ENCODE data around the gene PHLDB2.

Gene PHLDB2

DNA sequence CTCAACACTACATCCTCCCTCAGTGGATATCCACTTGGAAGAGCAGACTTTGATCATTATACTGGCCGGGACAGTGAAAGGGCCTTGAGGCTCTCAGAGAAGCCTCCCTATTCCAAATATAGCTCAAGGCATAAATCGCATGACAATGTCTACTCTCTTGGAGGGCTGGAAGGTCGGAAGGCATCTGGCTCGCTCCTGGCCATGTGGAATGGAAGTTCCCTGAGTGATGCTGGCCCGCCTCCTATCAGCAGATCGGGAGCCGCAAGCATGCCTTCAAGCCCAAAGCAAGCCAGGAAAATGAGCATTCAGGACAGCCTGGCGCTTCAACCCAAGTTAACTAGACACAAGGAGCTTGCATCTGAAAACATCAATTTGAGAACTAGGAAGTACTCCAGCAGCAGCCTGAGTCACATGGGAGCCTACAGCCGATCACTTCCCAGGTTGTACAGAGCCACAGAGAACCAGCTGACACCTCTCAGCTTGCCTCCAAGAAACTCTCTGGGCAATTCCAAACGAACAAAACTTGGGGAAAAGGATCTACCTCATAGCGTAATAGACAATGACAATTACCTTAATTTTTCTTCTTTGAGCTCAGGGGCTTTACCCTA is 25.4 kb downstream of the PHLDB2 start:
- DNase-seq: no peak

DNA sequence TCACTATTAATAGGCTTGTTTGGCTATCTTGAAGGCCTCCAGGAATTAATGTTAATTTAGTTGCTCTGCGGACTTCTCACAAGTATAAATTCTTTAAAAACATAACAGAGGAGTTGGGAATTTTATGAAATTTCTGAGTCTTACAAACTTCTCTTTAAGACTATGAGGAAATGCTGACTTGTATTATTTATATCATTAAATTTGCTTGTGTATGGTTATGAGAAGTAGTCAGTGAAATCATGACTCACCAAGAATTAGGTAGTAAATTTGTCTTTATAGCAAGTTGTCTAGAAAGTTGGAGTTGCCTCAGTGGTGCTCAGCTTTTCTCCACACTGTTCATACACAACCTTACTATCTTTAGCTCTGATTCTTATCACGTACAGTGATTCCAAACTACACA is 26.5 kb downstream of the PHLDB2 start:
- no peak for DNase-seq

DNA sequence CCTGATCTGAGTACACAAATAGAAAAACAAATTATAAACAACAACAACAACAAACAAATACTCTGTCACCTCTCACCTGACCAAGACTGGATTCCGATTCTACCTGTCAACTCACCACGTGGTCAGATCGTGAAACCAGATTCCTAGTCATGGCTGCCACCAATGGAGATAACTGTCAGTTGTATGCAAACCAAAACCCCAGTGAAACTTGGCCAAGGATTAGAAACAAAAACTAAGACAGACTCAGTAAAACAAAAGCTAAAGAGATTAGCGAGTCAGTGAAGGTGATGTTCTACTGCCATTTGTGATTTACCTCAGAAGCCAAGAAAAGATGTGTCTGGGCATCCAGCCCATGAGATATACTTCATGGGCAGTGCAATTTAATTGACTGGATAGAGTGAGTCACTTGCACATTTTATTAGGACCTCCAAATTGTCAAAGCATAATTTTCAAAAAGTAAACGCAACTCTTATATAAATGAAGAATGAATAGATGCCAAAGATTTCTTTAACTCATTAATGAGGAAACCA is 31.1 kb downstream of the PHLDB2 start:
- DNase-seq: no peak

DNA sequence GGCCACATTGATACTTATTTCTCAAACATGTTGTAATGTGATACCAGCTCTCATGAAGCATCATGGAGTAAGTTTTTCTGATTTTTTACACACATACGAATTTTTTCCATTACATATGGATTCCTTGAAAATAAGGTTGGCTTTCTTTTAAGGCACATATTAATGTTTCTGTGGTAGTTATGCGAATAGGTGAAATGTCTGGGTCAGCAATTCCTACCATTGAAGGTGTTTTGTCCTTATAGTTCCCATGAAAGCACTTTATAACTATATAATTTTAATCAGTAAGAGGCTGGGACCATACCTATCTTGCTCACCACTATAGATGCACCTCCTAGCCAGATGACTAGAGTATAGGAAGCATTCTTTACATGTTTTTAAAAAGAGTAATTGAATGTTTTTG is 33.0 kb downstream of the PHLDB2 start:
- DNase-seq: no peak

DNA sequence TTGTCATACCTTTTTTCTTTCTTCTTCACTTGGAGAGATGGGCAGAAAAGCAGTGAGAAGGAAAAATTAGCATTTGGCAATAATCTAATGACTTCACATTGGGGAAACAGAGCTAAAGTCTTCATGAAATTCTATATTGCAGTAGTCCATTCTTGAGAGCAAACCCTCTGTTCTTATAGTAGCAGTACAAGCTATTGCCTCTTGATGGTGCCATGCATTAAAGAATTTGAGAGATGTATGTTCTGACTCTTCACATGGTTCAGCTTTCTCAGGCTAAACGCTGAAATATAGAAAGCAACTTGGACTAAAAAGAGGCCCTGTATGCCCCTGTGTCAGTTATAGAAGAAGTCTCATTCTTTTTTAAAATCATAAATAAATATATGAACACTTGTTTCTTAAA is 36.0 kb downstream of the PHLDB2 start:
- no peak for DNase-seq

DNA sequence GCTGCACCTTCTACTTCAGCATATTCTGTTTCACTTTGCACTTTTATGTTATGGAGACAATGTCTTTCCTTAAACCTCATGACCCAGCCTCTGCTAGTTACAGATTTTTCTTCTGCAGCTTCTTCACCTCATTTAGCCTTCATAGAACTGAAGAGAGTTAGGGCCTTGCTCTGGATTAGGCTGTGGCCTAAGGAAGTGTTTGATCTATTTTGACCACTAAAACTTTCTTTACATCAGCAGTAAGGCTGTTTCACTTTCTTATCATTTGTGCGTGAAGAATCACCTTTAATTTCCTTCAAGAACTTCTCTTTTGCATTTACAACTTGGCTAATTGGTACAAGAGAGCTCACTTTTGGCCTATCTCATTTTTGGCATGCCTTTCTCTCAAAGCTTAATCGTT is 40.9 kb downstream of the PHLDB2 start:
- no peak for DNase-seq

DNA sequence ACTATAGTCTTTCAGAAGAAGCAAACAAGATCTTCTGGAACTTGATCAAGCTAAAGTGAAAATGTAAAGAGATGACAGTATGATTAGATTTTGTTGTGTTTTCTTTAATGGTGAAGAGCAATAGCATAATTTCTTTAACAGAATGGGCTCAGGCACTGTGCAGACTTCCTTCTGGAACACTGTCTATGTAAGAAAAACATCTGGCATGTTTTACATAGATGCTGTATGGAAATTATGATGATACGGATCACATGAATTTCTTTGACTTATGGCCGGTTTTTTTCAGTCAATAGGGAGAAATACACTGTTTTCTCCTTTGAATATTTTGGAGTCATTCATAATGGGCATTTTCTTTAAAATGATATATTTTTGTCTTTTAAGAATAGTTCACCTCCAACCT is 42.6 kb downstream of the PHLDB2 start:
- DNase-seq: no peak

DNA sequence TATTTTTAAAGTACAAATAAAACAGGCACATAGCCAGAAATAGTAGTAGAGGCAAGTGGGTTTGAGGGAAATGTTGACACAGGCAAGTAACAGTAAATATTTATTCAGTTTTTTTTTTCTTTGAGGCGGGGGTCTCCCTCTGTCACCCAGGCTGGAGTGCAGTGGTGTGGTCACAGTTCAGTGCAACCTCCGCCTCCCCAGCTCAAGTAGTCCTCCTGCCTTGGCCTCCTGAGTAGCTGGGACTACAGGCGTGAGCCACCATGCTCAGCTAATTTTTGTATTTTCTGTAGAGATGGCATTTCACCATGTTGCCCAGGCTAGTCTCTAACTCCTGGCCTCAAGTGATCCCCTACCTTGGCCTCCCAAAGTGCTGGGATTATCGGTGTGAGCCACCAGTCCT is 43.5 kb downstream of the PHLDB2 start:
- no peak for DNase-seq

DNA sequence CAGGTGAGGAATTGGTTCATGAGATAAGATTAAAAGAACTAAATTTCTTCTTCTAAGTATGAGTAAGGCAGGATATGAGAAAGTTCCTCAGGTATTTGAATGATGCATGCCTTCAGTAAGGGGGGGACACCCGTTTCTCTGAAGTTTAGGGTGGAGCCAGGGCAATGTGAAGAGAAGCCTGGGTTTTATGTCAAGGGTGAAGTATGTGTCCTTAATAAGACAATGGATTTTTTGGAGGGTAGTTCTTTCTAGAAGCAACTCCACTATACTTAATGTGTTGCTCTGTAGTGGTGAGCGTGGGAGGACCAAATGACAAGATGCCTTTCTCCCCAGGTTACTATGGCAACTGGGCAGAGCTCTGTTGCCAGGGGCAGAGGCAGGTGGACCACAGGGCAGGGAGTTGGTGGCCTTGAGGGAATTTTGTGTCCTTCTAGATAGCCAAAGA is 44.0 kb downstream of the PHLDB2 start:
- no peak for DNase-seq

DNA sequence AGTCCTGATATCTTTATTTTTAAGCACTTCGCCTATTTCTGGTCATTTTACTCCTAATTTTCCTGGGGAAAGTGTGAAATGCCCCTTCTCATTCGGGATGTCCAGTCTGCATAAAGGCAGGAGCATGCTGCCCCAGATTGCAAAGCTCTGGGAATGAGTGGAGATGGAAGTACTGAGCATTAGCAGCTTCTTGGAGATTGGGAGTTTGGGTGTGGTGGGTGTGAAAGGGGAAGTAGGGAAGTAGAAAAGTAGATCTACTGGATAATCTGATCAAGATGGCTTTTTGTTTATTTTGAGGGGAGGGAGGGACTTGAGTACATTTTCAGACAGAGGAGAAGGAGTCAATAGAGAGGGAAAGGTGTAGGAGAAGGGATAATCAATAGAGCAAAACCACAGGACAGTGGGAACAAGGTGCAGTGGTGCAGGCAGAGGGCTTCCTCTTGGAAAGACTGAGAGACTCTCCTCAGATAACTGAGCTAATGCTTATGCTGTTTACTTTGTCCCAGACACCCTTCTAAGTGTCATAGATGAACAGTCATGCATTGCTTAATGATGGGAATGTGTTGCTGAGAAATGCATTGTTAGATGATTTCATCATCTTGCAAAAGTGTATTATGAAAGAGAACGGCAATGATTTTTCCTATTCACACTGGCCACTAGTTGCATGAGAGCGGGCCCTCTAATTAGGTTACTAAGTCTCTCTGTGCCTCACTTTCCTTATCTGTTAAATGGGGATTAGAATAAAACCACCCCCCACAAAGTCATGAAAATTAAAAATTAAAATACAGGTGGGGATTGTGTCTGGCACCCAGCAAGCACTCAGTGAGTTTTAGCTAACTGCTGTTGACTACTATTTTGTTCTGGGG is 45.5 kb downstream of the PHLDB2 start:
- no peak for DNase-seq

DNA sequence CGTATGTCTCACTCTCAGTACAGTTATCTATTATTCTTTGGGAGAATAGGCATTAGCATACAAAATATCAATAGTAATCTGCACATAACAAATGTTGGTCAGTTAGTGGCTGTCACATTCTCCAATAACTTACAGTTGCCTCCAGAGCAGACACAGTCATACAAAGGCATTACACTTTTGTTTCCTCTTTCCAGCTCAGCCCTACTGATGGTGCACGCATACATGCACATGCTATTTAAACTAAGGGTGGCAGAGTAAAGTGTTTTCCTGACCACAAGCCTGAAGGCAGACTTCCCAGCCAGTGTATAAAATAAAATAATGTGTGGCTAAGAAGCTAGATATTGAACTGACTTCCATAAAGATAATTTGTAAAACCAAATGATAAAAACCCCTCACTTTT is 47.6 kb downstream of the PHLDB2 start:
- no peak for DNase-seq

DNA sequence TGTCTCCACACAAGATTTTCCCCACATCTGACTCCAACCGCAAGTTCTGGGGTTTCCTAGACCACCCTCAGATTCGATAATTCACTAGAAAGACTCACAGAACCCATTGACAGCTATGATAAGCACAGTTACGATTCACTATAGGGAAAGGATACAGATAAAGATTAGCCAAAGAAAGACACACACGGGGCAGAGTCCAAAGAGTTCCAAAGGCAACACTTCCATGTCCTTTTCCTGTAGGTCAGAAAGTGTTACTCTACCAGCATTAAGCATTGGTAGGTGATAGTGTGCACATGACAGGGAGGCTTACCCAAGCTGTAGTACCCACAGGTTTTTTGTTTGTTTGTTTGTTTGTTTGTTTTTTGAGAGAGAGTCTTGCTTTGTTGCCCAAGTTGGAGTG is 48.1 kb downstream of the PHLDB2 start:
- DNase-seq: no peak

DNA sequence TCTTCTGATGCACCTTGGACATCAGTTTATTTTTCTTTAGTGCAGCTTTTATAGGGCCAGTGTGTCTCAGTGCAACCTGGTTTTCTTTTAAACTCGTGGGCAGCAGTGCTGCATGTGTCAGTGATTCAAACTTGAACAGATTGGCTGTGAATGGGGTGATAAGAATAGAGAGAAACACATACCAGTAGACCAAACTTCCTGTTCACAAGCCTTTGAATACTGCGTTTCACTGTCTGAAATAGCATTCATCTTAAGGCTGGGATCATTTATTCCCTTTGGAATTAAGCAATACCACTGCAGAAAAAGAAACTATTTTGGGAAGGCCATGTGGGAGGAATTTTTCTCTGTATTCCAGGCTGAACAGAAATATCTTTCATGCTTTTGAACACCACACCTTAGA is 51.7 kb downstream of the PHLDB2 start:
- DNase-seq: no peak

DNA sequence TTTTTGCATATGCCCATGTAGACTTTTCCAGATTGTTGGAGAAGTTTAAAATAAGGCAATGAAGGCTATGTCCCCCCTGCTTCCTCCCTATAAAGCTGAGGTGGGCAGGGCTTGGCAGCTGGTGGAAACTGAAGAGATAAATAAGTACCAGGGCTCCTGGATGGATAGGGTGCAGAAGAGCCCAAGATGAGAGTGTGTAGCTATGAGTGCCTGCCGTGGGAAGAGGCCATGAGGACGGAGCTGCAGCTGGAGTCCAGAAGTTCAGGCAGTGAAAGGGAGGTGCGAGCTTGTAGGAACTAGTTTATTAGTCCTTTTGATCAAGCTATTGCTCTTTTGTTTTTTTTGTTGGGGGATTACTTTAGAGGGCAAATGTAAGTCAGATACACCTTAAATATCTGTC is 52.4 kb downstream of the PHLDB2 start:
- DNase-seq: no peak

DNA sequence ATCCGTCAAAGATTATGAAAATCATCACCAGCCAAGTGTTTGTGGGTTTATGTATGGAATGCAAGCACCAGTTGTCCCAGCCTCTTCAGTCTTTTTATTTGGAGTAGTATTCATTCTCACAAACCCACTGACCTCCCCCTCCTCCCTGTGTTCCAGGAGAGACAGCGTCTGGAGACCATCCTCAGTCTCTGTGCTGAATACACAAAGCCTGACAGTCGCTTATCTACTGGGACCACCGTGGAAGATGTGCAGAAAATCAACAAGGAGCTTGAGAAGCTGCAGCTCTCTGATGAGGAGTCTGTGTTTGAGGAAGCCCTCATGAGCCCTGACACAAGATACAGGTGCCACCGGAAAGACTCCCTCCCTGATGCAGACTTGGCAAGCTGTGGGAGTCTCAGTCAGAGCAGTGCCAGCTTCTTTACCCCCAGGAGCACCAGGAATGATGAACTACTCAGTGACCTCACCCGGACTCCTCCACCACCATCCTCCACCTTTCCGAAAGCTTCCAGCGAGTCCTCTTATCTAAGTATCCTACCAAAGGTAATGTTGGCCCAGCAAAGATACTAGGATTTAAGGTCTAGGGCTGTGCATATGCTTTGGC is 54.2 kb downstream of the PHLDB2 start:
- no peak for DNase-seq

DNA sequence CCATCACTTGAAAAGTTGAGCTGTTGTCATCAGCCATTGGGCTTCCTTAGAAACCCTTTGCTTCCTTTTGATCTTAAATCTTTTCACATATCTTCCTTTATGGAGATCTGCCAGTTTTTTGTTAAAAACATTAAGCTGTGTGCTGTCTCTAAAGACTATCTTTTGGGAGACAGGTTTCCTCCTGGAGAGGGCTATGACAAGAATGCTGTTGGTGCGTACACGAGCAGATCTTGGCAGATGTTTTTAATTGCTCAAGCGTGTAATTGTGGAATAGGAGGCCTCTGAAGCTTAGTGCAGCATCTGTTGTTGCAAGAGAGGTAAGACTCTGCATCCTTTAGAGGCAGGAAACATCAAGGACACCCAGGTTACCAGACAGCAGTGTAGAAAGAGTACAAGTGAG is 56.8 kb downstream of the PHLDB2 start:
- no peak for DNase-seq

DNA sequence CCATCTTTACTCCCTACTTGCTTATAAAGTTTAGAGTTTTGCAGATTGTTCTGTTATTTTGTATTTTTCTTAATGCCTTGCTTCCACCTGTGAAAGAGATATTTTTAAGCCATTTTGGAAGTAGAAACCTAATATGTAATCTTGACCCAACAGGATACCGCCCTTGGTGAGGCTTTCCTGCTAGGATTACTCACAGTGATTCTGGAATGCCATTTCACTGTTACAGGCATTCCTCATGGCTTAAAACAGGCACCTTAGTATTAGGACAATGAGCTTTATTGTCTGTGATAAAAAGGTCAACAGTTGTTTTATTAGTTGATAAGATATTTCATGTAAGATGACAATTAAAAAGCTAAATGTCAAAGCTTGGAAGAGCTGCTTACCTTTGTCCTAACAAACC is 58.2 kb downstream of the PHLDB2 start:
- DNase-seq: no peak

DNA sequence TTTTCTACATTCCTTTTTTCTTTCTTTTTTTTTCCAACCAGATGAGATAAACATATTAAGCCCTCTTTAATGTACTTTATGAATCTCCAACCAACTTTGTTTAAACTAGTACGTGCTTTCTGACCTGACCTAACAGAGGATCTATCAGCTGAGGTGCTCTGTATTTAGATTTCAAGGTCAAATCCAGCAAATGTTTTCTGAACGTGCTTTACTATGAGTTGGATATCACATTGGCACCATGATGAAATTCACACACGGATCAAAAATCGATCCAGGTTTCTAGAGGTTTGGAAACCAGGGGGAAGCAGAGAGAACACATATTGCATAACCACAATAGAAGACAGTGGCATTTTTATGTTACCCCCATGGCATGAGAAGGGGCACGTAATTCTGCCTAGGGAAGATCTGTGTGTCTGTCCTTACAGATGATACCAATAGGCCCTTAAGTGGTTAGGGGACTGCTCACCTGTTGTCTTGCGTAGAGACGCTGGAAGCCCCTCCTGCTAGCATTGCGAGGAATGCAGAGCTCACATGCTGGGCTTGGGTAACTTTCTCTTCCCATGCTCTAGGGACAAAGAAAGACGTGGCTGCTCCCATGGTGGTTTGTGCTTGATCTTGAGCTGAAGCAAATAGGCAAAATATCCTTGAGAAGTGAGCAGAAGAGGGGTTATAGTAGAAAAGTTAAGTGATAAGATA is 60.5 kb downstream of the PHLDB2 start:
- DNase-seq: no peak

DNA sequence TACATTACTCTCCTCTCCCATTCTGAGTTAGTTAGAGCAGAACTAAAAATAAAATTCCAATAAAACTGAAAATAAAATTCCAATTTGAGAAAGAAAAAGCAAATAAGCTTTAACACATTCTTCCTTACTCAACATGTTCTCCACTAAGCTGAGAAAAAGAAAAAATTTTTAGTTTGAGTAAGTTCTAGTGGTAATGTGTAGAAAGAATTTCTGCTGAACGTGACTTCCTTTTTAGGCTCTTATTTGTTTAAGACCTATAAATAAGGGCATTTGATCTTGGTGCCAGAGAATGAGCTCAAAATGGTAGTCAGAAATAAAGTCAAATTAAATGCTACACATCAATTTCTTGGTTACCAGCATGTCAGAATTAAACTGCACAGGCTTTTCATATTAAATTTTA is 62.1 kb downstream of the PHLDB2 start:
- DNase-seq: no peak

DNA sequence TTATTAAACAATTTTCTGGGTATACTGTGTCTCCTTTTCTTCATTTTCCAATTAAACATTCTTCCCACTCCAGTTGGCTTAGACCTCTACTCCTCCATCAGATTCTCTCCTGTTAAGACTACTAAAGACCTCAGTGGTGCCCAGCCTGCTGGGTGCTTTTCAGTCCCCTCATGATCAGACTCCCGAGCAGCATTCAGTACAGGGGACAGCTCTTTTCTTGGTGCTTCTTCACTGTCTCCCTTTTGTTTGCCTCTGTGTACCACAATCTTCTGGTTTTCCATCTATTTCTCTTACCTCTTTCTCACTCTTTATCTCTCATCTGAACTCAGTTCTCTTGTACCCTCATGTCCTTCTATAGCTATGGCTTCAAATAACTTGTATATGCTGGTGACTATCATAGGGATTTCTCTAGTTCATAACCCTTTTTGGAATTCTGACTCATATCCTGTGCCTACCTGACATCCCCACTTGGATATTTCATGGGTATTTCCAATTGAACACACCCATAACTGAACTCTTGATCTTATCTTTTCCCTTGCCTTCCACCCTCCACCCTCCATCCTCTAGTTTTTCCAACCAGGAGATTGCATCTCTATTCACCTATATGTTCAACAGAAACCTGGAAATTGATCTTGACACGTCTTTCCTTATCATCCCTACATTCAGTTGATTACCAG is 64.2 kb downstream of the PHLDB2 start:
- DNase-seq: no peak

DNA sequence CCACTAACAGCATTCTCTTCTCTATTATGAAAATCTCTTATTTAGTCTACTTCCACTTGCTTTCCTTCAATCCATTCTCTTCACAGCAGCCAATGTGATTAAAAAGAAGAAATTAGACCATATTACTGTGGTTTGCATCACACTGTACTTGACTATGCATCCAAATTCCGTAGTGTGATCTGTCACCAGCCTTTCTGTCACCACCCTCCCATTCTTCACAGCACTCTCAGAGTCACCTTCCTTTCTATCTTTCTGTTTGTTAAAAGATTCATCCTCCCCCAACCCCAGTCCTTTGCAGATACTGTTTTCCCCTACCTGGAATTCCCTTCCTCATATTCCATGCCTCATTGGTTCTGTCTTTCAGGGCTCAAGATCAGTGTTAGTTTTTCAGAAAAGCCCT is 64.7 kb downstream of the PHLDB2 start:
- no peak for DNase-seq

DNA sequence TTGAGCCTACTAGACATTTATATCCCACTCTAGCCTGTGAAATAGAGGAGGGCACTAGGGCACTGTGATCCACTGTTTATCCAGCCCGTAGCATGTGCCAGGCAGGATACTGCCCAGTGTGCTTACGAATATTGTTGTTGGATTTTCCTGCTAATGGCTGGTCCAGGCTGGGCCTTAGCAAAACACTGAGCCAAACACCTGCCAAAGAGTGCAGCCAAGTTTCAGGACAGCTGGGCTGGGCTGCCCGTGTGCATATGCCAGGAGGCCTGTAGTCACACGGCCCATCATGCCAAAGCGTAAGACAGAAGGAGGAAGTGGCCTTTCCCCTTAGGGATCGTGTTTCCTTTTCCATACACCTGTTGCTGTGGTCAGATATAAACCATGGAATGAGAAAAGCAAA is 65.2 kb downstream of the PHLDB2 start:
- no peak for DNase-seq

DNA sequence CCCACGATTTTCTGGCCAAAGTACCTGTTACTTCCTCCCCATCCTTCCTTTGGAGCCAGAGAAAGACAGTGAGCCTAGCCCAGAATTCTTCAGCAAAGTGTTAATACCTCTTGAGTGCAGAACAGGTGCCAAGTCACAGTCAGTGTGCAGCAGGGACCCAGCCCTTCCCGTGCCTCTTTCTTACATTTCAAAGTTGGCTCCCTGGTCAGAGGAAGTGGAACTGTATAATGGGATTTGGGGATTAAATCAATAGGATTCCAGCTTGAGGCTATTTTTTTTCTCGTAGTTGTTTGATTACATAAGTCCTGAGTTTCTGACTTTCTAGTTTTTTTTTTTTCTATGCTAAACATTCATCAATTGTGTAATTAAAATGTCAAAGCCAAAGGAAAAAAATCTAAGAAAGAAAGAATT is 67.2 kb downstream of the PHLDB2 start:
- DNase-seq: no peak
